WTC11 (cell line): ENCODE results near the gene LAMA5. TPM values are rescaled to one million over a fixed set of nuclear protein-coding genes. Genes with fewer than 3 reads are reported as not detected.

Experiments
- ATAC-seq: fragments of 200-7000 bp; cut with Tn5 transposase; 2 replicates; pipeline ENCODE4 v1.10.0; 2021; ENCODE audit warnings: mild to moderate bottlenecking, moderate library complexity
- CTCF ChIA-PET: fragments of 300-600 bp; sonication (Branson Sonifier 250); formaldehyde crosslinking; loops from one replicate; lab custom pipeline; 2021; ENCODE audit warnings: antibody characterized with exemption; lab: Charles Lee
- POLR2A ChIA-PET: fragments of 350-600 bp; sonication (Branson Sonifier 250); formaldehyde crosslinking; loops from one replicate; lab custom pipeline; 2021; ENCODE audit warnings: antibody characterized with exemption; lab: Charles Lee
- DNase-seq: peaks from one replicate; pipeline ENCODE4 v3.0.0; 2021; ENCODE audit warnings: low spot score
- H3K27ac Mint-ChIP-seq: 2 replicates; pipeline ENCODE4 v1.8.0; 2021; ENCODE audit warnings: mixed read lengths
- H3K27me3 Mint-ChIP-seq: 2 replicates; pipeline ENCODE4 v1.8.0; 2021; ENCODE audit warnings: low read depth, mild to moderate bottlenecking, moderate library complexity, mixed read lengths
- H3K36me3 Mint-ChIP-seq: 2 replicates; pipeline ENCODE4 v1.8.0; 2021; ENCODE audit warnings: mixed read lengths
- H3K4me1 Mint-ChIP-seq: 2 replicates; pipeline ENCODE4 v1.8.0; 2022; ENCODE audit warnings: mixed read lengths
- H3K4me3 Mint-ChIP-seq: 2 replicates; pipeline ENCODE4 v1.8.0; 2021; ENCODE audit warnings: mild to moderate bottlenecking, moderate library complexity, mixed read lengths
- H3K9me3 Mint-ChIP-seq: 2 replicates; pipeline ENCODE4 v1.8.0; 2021; ENCODE audit warnings: mixed read lengths
- ATF3 ChIP-seq: sonication (generic); formaldehyde crosslinking; conservative IDR thresholded peaks from 2 replicates; pipeline ENCODE4 v1.8.1; 2022; ENCODE audit warnings: mild to moderate bottlenecking, missing genetic modification reagents
- CDX4 ChIP-seq: fragments of 250-450 bp; sonication (Bioruptor Pico); IDR thresholded peaks from 2 replicates; pipeline ENCODE4 v1.9.0; 2021; ENCODE audit warnings: moderate library complexity, mild to moderate bottlenecking, inconsistent platforms, borderline replicate concordance
- CREM ChIP-seq: sonication (generic); formaldehyde crosslinking; IDR thresholded peaks from 2 replicates; pipeline ENCODE4 v1.8.1; 2022; ENCODE audit warnings: mild to moderate bottlenecking, missing genetic modification reagents, moderate library complexity
- EMX1 ChIP-seq: fragments of 250-450 bp; sonication (Bioruptor Pico); IDR thresholded peaks from 2 replicates; pipeline ENCODE4 v1.8.0; 2021; ENCODE audit warnings: mild to moderate bottlenecking
- ESRRA ChIP-seq: sonication (generic); formaldehyde crosslinking; IDR thresholded peaks from 2 replicates; pipeline ENCODE4 v1.8.1; 2022; ENCODE audit warnings: mild to moderate bottlenecking, missing genetic modification reagents, borderline replicate concordance
- FOXP4 ChIP-seq: sonication (generic); formaldehyde crosslinking; IDR thresholded peaks from 2 replicates; pipeline ENCODE4 v1.8.0; 2022; ENCODE audit warnings: mild to moderate bottlenecking, missing genetic modification reagents
- HMGA2 ChIP-seq: fragments of 250-450 bp; sonication (Bioruptor Pico); IDR thresholded peaks from 2 replicates; pipeline ENCODE4 v1.4.0; 2021; ENCODE audit warnings: mild to moderate bottlenecking, moderate library complexity
- IRF1 ChIP-seq: sonication (generic); formaldehyde crosslinking; IDR thresholded peaks from 2 replicates; pipeline ENCODE4 v1.8.0; 2023; ENCODE audit warnings: missing genetic modification reagents
- IRF2 ChIP-seq: sonication (generic); formaldehyde crosslinking; IDR thresholded peaks from 2 replicates; pipeline ENCODE4 v1.8.0; 2022; ENCODE audit warnings: low read depth, missing genetic modification reagents, borderline replicate concordance
- MYBL2 ChIP-seq: sonication (generic); formaldehyde crosslinking; IDR thresholded peaks from 2 replicates; pipeline ENCODE4 v1.8.1; 2023; ENCODE audit warnings: mild to moderate bottlenecking, moderate library complexity, missing genetic modification reagents
- NFATC4 ChIP-seq: fragments of 250-450 bp; sonication (Bioruptor Pico); IDR thresholded peaks from 2 replicates; pipeline ENCODE4 v1.9.0; 2021; ENCODE audit warnings: mild to moderate bottlenecking
- RELA ChIP-seq: sonication (generic); formaldehyde crosslinking; IDR thresholded peaks from 2 replicates; pipeline ENCODE4 v1.8.1; 2022; ENCODE audit warnings: missing genetic modification reagents, mild to moderate bottlenecking, borderline replicate concordance
- TCF7 ChIP-seq: sonication (generic); formaldehyde crosslinking; IDR thresholded peaks from 2 replicates; pipeline ENCODE4 v1.8.0; 2022; ENCODE audit warnings: mild to moderate bottlenecking, low read depth, missing genetic modification reagents, moderate library complexity
- TP53 ChIP-seq: sonication (generic); formaldehyde crosslinking; IDR thresholded peaks from 2 replicates; pipeline ENCODE4 v1.8.1; 2023; ENCODE audit warnings: mild to moderate bottlenecking, missing genetic modification reagents
- USF1 ChIP-seq: sonication (generic); formaldehyde crosslinking; IDR thresholded peaks from 2 replicates; pipeline ENCODE4 v1.8.0; 2022; ENCODE audit warnings: mild to moderate bottlenecking, missing genetic modification reagents
- ZBTB21 ChIP-seq: sonication (generic); formaldehyde crosslinking; IDR thresholded peaks from 2 replicates; pipeline ENCODE4 v1.8.1; 2023; ENCODE audit warnings: mild to moderate bottlenecking, missing genetic modification reagents, borderline replicate concordance
- ZNF416 ChIP-seq: fragments of 250-450 bp; sonication (Bioruptor Pico); IDR thresholded peaks from 2 replicates; pipeline ENCODE4 v1.9.0; 2021; ENCODE audit warnings: mild to moderate bottlenecking, inconsistent platforms
- ZNF423 ChIP-seq: fragments of 250-450 bp; sonication (Bioruptor Pico); IDR thresholded peaks from 2 replicates; pipeline ENCODE4 v2.1.2; 2022; ENCODE audit warnings: mild to moderate bottlenecking, moderate library complexity
- ZNF671 ChIP-seq: fragments of 250-450 bp; sonication (Bioruptor Pico); IDR thresholded peaks from 2 replicates; pipeline ENCODE4 v1.8.0; 2021; ENCODE audit warnings: mild to moderate bottlenecking
- total RNA-seq: library from RNA; stranded (reverse); gene quantifications from 3 replicates; pipeline ENCODE4 v1.2.3, GENCODE V29; 2021
- TF ChIP-seq, protein P1 (sequence below): fragments of 250-450 bp; sonication (Bioruptor Pico); IDR thresholded peaks from 2 replicates; pipeline ENCODE4 v1.9.0; 2021; ENCODE audit warnings: mild to moderate bottlenecking
- TF ChIP-seq, protein P2 (sequence below): sonication (generic); formaldehyde crosslinking; IDR thresholded peaks from 2 replicates; pipeline ENCODE4 v1.8.0; 2022; ENCODE audit warnings: mild to moderate bottlenecking, missing genetic modification reagents
- TF ChIP-seq, protein P3 (sequence below): sonication (generic); formaldehyde crosslinking; IDR thresholded peaks from 2 replicates; pipeline ENCODE4 v1.8.0; 2023; ENCODE audit warnings: missing genetic modification reagents, mild to moderate bottlenecking, borderline replicate concordance

LAMA5 gene
- total RNA-seq, 1 experiment from 2014 or later = 329 TPM

GRCh38 chr20:62293111-62293784 is 73.9 kb downstream of the LAMA5 start (continued):
- TF ChIP-seq, protein P1, sequence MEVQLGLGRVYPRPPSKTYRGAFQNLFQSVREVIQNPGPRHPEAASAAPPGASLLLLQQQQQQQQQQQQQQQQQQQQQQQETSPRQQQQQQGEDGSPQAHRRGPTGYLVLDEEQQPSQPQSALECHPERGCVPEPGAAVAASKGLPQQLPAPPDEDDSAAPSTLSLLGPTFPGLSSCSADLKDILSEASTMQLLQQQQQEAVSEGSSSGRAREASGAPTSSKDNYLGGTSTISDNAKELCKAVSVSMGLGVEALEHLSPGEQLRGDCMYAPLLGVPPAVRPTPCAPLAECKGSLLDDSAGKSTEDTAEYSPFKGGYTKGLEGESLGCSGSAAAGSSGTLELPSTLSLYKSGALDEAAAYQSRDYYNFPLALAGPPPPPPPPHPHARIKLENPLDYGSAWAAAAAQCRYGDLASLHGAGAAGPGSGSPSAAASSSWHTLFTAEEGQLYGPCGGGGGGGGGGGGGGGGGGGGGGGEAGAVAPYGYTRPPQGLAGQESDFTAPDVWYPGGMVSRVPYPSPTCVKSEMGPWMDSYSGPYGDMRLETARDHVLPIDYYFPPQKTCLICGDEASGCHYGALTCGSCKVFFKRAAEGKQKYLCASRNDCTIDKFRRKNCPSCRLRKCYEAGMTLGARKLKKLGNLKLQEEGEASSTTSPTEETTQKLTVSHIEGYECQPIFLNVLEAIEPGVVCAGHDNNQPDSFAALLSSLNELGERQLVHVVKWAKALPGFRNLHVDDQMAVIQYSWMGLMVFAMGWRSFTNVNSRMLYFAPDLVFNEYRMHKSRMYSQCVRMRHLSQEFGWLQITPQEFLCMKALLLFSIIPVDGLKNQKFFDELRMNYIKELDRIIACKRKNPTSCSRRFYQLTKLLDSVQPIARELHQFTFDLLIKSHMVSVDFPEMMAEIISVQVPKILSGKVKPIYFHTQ = no peak
- no peak for TF ChIP-seq USF1 (CRISPR knock-in tag)
- TF ChIP-seq RELA (CRISPR knock-in tag) = no peak
- no peak for TF ChIP-seq CREM (CRISPR knock-in tag)
- no peak for TF ChIP-seq ZNF416 (CRISPR knock-in tag)
- no peak for TF ChIP-seq ZNF671 (CRISPR knock-in tag)
- no peak for TF ChIP-seq TP53
- TF ChIP-seq IRF1 (CRISPR knock-in tag) = no peak
- TF ChIP-seq ESRRA (CRISPR knock-in tag) = no peak
- TF ChIP-seq ATF3 (CRISPR knock-in tag) = no peak
- TF ChIP-seq, all 79 proteins: peak for 0

DNA sequence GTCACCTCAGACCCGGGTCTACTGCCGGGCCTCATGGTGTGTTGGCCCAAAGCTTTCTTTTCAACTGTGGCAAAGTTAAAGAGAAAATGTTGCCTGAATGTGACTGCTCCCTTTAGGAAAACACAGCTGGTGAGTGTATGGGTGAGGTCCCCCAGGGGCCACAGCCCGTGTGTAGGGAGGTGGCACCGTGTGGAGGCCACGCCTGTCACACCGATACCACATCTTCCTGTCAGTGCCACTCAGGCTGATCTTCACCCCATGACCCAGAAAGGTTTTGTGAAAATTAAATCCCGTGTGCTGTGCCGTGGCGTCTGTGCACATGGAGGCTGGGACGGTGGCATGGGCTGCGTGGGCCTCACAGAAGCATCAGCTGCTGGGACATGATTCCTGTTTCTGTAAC is 75.0 kb downstream of the LAMA5 start:
- Mint-ChIP-seq H3K4me3 (no peak overlapping the region), H3K27ac (no peak overlapping the region), H3K27me3 (no peaks in the 10 kb centered on the region), H3K4me1 (no peaks in the 10 kb centered on the region), H3K9me3 (no peaks in the 10 kb centered on the region), H3K36me3 (peaks cover 30% of the 10 kb centered on the region)
- TF ChIP-seq CDX4 (CRISPR knock-in tag) (no peak), EMX1 (CRISPR knock-in tag) (no peak), RELA (CRISPR knock-in tag) (no peak), MYBL2 (CRISPR knock-in tag) (no peak), IRF2 (CRISPR knock-in tag) (no peak), FOXP4 (no peak), TCF7 (no peak), ZNF423 (CRISPR knock-in tag) (no peak), ZBTB21 (no peak), NFATC4 (no peak), CREM (CRISPR knock-in tag) (no peak), ZNF416 (CRISPR knock-in tag) (no peak), IRF1 (CRISPR knock-in tag) (no peak), HMGA2 (no peak)
- TF ChIP-seq, protein P2, sequence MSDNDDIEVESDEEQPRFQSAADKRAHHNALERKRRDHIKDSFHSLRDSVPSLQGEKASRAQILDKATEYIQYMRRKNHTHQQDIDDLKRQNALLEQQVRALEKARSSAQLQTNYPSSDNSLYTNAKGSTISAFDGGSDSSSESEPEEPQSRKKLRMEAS (CRISPR knock-in tag) = no peak
- TF ChIP-seq, protein P3, sequence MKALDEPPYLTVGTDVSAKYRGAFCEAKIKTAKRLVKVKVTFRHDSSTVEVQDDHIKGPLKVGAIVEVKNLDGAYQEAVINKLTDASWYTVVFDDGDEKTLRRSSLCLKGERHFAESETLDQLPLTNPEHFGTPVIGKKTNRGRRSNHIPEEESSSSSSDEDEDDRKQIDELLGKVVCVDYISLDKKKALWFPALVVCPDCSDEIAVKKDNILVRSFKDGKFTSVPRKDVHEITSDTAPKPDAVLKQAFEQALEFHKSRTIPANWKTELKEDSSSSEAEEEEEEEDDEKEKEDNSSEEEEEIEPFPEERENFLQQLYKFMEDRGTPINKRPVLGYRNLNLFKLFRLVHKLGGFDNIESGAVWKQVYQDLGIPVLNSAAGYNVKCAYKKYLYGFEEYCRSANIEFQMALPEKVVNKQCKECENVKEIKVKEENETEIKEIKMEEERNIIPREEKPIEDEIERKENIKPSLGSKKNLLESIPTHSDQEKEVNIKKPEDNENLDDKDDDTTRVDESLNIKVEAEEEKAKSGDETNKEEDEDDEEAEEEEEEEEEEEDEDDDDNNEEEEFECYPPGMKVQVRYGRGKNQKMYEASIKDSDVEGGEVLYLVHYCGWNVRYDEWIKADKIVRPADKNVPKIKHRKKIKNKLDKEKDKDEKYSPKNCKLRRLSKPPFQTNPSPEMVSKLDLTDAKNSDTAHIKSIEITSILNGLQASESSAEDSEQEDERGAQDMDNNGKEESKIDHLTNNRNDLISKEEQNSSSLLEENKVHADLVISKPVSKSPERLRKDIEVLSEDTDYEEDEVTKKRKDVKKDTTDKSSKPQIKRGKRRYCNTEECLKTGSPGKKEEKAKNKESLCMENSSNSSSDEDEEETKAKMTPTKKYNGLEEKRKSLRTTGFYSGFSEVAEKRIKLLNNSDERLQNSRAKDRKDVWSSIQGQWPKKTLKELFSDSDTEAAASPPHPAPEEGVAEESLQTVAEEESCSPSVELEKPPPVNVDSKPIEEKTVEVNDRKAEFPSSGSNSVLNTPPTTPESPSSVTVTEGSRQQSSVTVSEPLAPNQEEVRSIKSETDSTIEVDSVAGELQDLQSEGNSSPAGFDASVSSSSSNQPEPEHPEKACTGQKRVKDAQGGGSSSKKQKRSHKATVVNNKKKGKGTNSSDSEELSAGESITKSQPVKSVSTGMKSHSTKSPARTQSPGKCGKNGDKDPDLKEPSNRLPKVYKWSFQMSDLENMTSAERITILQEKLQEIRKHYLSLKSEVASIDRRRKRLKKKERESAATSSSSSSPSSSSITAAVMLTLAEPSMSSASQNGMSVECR (CRISPR knock-in tag) = no peak
- DNase-seq (no peak), ATAC-seq (no peak)
- CTCF ChIA-PET = interaction anchor here (0.9 kb wide), 1 partner anchor 10 kb away, joined by 3 read pairs; the partner anchor contains the start of gene ADRM1
- POLR2A ChIA-PET = interaction anchor here (1.0 kb wide), 1 partner anchor 17 kb away, joined by 3 read pairs; no protein-coding TSS in a partner anchor
